ENCODE measurements around the gene FBXW11.
"Not testable (repeated sequence)": the region's sequence is repeated elsewhere in the genome, so short reads cannot be mapped to it uniquely, and the experiment has no call there.

The FBXW11 gene

DNA sequence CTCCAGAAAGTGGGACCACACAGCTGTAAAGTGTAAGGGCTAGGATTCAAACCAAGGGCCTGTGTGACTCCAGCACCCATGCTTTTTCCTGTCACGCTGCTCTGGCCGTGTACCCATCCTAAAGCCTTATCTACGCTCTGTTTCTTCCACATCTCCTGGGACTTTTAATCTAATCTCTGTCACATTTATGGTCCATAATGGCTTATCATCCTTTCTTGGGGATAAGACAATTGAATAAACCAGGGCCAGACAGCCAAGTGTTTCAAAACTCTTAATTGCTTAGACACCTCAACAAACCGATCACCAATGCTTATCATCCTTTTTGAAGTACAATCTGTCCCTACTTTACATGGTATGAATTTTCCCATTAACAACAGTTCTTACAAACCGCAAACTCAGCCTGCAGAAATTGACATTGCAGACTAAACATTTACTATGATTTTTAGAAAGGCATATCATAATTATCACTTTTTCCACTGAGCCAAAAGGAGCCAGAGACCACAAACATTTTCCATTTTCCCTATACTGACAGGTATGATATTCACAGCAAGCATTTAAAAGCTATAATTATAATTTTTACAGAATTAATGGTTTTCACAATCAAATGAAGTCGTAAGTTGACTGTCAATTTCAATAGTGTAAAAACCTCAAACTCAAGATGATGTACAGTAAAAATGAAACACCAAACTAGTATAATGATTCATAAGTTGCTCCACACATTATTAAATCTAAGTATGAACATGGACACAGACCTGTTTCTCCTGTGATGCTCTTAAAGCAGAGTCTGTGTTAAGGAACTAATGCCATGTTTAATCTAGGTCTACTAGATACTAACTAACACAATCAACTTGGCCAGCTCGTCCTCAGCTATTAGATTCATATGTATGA lies 99.5 kb downstream of the FBXW11 start:
- FAIRE-seq = no peak

DNA sequence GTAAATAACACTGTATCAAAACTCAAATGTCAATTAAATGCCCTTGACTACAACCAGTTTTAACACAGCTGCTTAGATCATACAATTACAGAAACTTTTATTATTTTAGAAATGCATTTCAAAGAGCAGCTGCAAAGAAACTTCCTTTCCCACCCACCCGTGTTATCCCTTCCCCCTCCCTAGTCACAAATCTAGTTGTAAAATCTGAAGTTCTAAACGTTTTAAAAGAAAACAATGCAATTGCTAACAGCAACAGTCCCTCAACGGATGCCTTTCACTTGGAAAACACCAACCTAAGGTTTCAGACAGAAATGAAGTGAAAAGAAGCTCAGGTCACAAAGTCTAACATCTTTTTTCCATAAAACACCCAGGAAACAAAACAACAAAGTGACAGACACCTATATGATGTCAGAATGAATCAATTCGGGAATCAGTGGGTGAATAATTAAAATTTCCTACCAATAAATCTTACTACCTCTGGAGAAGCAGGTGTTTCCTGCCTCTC lies 100.3 kb downstream of the FBXW11 start:
- no peak for FAIRE-seq

DNA sequence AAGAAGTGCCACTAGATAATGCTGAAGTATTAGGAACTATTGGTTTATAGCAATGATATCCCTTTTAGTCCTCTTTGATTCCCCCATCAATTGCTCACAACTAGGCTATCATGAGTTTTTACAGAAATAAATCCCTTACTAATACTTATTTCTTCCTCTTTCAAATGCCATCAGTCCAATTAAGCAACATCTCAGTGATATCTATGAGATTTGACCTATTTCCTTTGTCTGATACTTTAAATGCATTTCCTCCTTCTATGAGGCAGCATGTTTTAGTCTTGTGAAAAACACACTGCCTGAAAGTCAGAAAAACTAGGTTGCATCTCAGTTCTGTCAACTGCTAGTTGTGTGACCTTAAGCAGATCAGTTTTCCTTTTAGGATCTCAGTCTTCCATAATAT lies 101.6 kb downstream of the FBXW11 start:
- no peak for FAIRE-seq

DNA sequence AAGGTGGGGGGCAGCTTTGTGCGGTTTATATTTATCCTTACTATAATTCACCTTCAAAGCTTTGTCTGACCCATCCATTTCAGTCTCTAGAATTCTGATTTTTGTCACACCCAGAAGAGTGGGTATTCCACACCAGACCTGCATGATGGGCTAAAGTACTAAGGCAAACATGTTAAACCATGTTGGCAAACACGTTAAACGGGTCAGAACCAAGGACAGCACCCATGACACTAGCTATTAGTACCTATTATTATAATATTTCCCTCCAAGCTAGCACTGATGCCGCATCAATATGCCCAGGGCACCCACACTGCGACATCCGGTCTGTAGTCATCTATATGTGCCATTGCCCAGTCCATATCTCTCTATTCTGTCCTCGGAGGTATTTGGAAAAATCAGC lies 104.7 kb downstream of the FBXW11 start:
- no peak for FAIRE-seq

DNA sequence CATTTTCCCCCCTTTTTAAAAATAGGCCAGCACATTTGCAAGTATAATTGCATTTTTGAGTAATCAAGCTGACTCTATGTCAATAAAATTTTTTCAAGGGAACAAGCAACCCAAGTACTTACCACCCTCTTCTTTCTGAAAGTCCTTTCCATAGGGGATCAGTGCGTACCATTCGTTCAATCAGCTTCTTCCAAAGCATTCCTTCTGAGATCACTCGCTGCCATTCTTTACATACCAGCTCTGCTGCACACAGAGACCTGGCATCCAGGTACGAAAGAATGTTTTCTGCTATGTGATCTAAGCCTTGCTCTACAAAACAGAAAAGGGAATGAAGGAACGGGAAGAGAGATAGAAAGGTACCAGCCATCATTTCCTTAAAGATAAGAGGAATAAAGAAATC lies 106.6 kb downstream of the FBXW11 start:
- FAIRE-seq = no peak

DNA sequence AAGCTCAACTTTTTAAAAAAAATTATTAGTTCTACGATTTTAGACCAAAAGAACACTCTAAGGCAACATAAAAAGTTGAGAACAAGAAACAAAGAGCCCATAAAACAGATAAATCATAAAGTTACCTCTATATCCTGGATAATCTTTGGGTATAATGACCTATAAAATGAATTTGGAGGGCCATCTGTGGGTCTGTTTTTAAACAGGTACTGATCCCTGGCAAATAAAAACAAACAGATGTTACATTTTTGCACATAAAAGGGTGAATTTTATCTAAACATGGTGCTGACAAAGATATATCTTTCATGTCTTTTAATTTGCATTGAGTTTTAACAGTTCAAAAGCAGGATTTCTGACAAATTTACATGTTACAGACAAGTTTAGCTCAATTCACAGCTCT lies 107.6 kb downstream of the FBXW11 start:
- FAIRE-seq = no peak

DNA sequence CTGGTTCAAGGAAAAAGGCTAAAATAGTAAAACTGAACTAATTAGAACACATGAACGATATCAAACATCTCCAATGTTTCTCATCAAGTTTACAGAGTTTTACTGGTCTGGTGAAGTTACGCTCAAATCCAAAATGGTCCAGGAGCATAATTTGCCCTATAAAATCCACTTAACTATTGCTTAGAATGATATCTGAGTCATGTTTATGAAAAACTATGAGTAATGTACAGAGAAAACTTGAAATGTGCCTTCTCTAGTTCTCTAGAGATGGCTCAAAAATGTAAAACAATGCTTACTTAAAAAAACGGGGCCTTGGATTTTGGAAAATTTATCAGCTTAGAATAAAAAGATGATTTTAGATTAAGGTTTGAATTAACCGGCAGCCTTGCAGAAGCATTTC lies 108.1 kb downstream of the FBXW11 start:
- no peak for FAIRE-seq

DNA sequence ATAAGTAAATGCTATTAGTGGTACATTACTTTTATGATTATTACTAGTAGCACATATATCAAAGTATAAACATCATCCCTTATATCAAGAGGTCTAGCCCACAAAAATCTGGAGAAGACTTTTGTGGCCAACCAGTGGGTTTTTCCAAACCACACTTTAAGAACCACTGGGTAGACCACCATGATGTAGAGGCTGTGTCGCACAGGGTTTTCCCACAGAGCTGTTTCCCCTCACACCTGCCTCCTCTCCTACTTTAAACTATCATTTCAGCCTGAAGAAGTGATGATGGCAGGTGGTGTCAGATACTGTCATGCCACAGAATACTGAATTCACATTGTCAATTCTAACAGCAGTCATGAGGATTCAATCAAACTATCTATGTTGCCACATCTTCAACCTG lies 109.2 kb downstream of the FBXW11 start:
- no peak for FAIRE-seq

DNA sequence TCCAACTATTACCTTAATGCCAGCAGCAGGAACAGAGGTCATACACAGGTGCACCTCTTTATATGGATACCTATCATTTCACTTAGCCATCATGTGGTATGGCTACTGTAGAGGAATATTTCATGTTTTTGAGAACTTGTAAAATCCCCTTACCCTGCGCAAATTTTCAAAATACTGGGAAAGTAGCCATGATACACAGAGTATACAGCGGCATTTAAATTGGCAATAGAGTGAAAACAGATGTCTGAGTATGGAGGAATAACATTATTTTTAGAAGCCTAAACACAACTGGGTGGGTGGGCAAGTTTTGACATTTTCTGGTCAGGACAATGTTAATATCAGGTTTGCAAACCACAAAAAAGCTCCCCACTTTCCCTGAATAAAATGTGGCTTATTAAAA lies 111.4 kb downstream of the FBXW11 start:
- FAIRE-seq = no peak

DNA sequence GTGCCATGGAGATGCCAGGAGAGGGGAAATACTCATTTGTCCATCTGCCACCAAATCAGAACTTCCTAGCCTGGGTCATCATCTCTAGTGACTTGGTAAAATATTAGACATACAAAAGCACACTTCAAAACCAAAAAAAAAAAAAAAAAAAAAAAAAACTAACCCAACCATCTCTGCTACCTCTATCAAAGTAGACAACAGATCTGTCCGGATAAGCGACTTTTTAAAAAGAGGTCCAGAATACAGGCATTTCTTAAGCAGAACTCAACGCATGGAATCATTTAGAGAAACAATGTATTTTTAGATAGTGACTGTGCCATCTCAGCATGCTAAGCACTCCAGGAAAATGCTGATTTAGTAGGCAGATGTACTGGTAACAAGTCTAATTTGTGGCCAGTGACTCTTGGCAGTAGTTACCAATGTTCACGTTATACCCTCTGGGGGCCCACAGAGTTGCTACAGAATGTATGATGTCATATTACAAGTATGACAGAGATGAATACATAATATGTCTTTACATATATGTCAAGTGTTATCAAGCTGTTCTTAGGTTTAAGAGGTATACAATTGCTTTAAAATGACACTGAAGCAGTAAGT lies 113.0 kb downstream of the FBXW11 start:
- no peak for FAIRE-seq

DNA sequence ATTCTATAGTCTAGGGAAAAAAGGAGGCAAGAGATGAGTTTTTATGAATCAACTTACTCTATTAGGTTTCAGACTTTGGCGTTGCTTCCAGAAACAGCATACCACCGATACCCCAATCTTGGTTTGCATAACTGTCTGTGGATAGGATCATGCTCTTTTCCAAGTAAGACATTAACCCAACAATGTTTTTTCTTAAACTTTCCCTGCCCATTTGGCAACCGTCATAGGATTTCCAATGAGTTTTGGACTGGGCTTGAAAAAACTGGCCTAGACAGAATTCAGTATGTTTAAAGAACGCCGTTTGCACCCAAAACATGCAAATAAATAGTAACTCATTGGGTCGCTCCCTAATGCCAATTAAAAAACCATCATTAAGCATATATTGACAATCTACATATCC lies 114.8 kb downstream of the FBXW11 start:
- no peak for FAIRE-seq

DNA sequence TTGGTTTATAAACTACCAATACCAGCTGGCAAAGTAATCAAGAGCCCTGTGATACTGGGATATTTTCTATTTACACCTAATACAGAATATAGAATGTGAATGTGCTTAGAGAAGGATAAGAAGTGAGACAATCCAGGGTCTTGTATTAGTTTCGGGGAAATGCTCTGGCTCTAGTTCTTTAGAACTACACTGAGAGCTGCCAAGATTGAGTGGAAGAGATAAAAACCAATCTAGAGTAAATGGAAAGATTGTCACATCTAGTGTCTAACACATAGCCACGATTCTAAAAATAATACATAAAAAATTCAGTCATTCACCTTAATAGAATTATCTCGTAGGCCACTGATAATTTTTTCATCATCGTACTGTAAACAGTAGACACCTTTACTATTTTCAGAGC lies 115.3 kb downstream of the FBXW11 start:
- no peak for FAIRE-seq

DNA sequence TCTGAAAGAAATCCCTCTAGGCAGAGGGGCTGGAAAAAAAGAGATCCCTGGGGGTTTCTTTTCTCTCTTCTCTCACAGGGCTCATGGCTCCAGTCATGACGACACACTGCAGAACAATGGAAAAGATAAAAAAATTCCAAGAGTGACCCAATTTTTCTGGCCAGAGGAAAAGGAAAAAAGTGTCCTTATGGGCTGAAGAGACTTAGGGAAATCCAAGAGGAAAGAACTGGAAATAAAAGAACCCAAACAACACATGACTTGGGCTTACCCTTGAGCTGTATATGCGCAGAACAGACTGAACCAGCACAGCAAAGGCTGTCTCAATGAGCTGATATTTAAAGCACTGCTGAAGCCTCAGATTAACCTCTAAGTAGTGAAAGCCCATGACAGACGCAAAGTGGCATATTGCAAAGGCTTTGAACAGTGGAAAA lies 118.4 kb downstream of the FBXW11 start:
- FAIRE-seq = no peak

DNA sequence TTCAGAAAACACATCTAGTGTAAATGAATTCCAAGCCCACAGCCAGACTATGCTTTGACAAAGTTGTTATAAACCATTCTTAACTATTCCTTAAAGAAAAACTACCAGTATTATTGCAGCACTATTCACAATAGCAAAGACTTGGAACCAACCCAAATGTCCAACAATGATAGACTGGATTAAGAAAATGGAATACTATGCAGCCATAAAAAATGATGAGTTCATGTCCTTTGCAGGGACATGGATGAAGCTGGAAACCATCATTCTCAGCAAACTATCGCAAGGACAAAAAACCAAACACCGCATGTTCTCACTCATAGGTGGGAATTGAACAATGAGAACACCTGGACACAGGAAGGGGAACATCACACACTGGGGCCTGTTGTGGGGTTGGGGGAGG lies 120.4 kb downstream of the FBXW11 start:
- not testable (repeated sequence) for FAIRE-seq

DNA sequence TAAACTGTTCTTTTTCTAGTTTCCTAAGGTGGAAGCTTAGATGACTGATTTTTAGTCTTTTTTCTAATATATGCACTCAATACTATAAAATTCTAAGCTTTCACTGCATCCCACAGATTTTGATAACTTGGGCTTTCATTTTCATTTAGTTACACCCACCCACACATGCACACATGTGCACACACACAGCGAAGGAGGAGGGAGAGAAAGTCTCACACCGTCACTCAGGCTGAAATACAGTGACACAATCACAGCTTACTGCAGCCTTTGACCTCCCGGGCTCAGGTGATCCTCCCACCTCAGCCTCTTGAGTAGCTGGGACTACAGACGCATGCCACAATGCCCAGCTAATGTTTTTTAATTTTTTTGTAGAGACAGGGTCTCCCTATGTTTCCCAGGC lies 124.3 kb downstream of the FBXW11 start:
- no peak for FAIRE-seq

DNA sequence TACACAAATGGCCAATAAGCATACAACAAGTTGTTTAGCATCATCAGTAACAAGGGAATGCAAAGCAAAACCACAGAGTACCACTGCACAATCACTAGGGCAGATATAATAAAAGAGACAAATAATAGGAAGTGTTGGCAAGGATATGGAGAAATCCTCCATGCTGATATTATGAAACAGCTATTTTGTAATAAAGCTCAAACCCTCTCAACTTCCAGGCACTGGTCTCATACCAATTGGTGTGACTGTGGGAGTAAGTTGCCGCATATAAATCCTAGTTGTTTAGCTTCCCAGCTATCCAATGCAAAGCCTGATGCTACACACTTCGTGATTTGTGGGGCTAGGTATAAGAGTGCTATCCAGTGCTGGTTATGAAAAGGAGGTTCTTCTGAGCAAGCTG lies 132.2 kb downstream of the FBXW11 start:
- no peak for FAIRE-seq

DNA sequence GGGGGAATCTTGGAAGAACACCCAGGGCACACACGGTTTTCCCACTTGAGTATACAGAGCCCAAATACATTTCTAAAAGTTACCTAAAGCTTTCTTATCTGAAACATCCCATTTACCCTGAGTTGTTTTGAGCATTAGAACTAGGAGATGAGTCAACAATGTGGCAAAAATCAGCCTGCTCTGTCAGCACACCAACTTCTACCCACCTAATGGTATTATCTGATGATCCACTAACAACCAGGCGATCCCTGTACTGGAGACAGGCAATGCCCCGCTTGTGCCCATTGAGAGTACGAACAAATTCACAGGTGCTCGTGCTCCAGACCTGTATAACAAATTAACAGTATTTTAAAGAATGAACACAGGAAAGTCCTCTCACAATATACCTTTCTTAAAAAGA lies 133.8 kb downstream of the FBXW11 start:
- no peak for FAIRE-seq

DNA sequence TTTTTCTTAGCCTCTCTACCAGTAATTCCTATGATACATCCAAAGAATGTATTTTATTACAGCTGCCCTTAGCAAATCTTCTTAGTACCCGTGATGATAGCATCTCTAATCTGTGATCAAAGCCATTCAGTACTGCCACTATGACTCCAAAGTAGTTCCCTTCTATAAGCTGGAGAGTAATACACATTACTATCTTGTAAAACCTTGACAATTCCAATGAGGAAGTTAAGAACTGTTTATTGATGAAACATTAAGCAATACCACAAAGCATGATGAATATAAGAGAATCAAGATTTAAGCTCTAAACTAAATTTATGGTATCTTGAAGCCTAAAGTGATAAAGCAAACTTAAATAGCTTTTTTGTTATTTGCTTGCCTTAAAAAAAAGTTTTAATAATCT lies 134.7 kb downstream of the FBXW11 start:
- no peak for FAIRE-seq

DNA sequence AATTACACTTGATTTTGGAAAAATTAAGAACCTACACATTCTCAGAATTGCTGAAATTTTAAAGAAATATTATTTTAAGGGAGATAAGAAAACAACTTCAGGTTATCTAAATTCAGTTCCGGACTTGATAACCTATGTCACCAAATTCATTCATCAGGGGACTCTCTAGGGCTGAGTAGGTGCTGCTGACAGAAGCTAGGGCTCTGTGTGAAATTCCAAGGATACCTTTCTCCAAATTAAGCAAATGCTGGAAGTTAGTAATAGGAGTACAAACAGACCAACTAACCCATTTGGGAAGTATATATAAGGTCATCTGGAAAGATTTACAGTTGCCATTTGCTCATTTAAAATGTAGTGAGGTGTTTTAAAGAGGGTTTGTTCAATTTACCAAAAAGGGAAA lies 136.5 kb downstream of the FBXW11 start:
- no peak for FAIRE-seq

DNA sequence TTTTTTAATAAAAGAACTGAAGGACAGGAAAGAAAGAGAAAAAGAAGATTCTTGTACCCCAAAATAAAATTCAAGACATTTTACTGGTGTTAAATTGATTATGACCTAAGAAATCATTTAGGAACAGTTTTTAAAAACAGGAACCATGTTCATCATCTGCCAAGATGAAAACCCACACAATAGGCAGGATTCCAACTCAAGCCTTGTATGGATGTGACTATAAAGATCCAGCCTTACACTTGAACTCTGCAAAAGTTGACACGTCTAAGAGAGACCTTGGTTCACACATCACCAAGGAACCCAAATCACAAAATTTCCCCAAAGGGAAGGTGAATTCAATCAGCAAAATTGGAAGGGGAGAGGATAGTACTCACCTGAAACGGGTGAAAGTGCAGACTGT lies 138.2 kb downstream of the FBXW11 start:
- no peak for FAIRE-seq

DNA sequence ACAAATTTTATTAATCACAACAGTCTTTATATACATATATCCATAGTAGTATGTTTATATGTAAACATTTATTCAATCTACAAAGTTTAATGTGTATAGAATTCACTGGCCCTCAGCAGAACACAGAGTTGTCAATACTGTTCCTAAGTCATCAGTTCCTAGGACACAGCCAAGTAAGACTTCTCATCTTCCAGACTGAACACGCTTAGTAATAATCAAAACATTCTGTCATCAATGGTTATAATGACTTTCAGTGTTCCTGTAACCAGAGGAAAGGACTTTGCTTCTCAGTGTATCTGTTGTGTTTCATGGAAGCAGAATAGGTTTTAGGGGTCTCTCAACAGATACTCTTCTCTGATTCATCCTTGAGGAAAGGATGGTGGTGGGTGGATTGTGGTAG lies 138.7 kb downstream of the FBXW11 start:
- FAIRE-seq = no peak

DNA sequence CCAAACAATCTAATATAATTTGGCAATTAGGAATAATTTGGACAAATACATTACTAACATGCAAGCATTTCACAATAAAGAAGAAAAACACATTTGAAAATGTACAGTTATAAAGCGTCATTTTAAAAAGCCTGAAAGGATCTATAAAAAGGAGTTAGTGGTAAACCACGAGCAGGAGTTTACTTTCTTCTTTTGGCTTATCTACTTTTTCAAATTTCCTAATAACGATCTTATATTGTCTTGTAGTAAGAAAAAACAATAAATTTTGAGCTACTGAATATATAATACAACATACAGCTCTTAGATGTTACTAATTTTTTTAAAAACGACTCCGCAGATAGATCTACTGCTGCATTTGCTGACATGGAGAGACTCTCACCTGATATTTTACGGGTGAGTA lies 141.0 kb downstream of the FBXW11 start:
- no peak for FAIRE-seq

DNA sequence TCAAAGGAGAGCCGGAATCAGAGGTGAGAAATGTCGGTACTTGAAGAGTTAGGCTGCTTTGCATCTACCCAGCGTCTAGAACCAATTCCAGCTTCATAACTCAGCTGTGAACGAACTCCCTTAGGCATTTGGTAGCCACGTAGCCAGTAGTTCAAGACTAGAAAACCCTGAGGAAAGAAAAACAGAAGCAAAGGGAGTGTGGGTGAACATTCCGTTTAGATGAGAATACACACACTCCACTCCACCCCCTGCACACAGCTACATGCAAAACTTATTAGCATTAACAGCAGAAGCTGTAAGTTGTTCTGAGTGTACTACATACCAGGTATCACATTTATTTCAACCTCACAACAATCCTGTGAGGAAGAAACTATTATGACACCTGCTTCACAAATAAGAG lies 142.5 kb downstream of the FBXW11 start:
- no peak for FAIRE-seq

DNA sequence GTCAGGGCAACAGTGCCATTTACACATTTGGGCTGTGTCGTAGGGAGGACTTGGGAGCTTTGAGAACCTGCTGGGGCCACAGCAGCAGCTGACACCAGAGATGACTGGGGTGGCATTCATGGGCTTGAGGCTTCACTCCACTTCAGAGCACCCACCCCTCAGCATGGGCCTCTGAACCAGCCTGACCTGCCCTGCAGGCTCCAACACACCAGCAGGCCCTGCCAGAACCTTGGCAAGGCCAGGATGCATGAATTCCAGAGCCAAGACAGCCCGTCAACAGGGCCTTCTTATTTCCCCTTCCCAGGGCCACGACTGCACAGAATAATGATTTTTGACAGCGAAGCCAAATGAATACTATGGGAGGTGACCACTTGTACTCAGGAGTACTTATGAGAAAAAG lies 143.8 kb downstream of the FBXW11 start:
- FAIRE-seq = no peak

DNA sequence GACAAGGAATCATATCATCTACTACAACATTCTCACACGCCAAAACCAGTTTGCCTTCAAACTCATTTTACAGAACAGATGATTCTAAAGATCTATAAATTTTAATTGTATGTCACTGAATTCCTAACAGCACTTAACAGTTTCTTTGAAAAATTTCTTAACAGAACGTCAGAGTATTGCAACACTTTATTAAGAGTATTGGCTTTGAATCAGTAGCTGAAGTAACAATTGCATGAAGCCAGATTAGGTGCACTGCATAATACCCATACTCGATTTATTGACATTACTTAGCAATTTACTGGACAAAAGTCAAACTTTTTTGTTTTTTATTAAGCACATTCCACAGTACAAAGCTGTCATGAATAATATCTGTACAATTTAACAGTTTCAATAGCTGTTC lies 145.1 kb downstream of the FBXW11 start:
- FAIRE-seq = no peak

Measured in TTC549 (cell line).